Measurements from ENCODE around the gene RAPGEF2. TPM values are rescaled to one million over a fixed set of nuclear protein-coding genes. Genes with fewer than 3 reads are reported as not detected.

Gene RAPGEF2
- total and polyA plus RNA-seq, 2 donors (not counting 1 experiment from before 2014, with no cell fraction given), result 10.9 to 45.8 TPM

- Histone ChIP-seq H3K4me2 (replicated peaks; ENCODE audit: low read depth, low read length, poor library complexity, severe bottlenecking) (no peak overlapping the region), H4K20me1 (ENCODE audit: control insufficient read depth, insufficient read depth, low read length, poor library complexity, severe bottlenecking) (no peaks in the 10 kb centered on the region), H3K4me1 (ENCODE audit: control insufficient read depth in 2 of 2, insufficient read depth in 2 of 2, low read length in 2 of 2) (no peaks in the 10 kb centered on the region), H3K27me3 (replicated peaks in 1 of 4; ENCODE audit: control extremely low read depth in 1 of 4, control insufficient read depth in 3 of 4, insufficient read depth in 4 of 4, low read length in 3 of 4) (no peaks in the 10 kb centered on the region), H3K36me3 (replicated peaks in 1 of 2; ENCODE audit: control extremely low read depth in 1 of 2, control insufficient read depth in 1 of 2, extremely low read depth in 1 of 2, insufficient read depth in 2 of 2, low read length in 1 of 2) (no peaks in the 10 kb centered on the region), H3K79me2 (ENCODE audit: control insufficient read depth, insufficient read depth, low read length) (no peaks in the 10 kb centered on the region), H3K9me3 (ENCODE audit: control extremely low read depth in 1 of 3, control insufficient read depth in 2 of 3, insufficient read depth in 1 of 3, low read length in 2 of 3) (no peaks in the 10 kb centered on the region), H3K27ac (ENCODE audit: low read length in 2 of 2) (no peak overlapping the region), H3K4me3 (ENCODE audit: control extremely low read depth in 1 of 5, extremely low read depth in 1 of 5, insufficient read depth in 1 of 5, low read depth in 2 of 5, low read length in 4 of 5) (no peak overlapping the region), H2AFZ (ENCODE audit: insufficient read depth, low read depth, low read length, poor library complexity, severe bottlenecking) (no peak overlapping the region), H3K9ac (ENCODE audit: low read length) (no peak overlapping the region)
- Mint-ChIP-seq H3K9me3 (ENCODE audit: insufficient read depth) (no peaks in the 10 kb centered on the region), H3K4me3 (no peak overlapping the region), H3K27me3 (no peaks in the 10 kb centered on the region), H3K4me1 (no peaks in the 10 kb centered on the region), H3K27ac (no peak overlapping the region)
- no CpG with 5 or more reads among the region's 2 CpGs for WGBS (ENCODE audit: insufficient coverage)
- ChIA-PET POLR2A (no interaction called here), CTCF (no interaction called here)
- no peak for DNase-seq
- intact Hi-C loops (cut with micrococcal nuclease), result no loop called here
- no peak for ATAC-seq (ENCODE audit: low read depth)
- no peak for TF ChIP-seq EZH2 (IDR thresholded peaks at IDR 0.05; ENCODE audit: borderline replicate concordance, insufficient read depth, low read depth, low read length, poor library complexity, severe bottlenecking)
- no peak for TF ChIP-seq CTCF (IDR thresholded peaks at IDR 0.05)
Measured at GRCh38 chr4:159290321-159291030, 187.6 kb downstream of the RAPGEF2 start.

GRCh38 chr4:159291176-159291575 is 188.3 kb downstream of the RAPGEF2 start:
- Histone ChIP-seq H2AFZ (ENCODE audit: insufficient read depth, low read depth, low read length, poor library complexity, severe bottlenecking) (no peak overlapping the region), H3K27ac (ENCODE audit: low read length in 2 of 2) (no peak overlapping the region), H3K4me3 (ENCODE audit: control extremely low read depth in 1 of 5, extremely low read depth in 1 of 5, insufficient read depth in 1 of 5, low read depth in 2 of 5, low read length in 4 of 5) (no peak overlapping the region), H3K9ac (ENCODE audit: low read length) (no peak overlapping the region), H3K4me2 (replicated peaks; ENCODE audit: low read depth, low read length, poor library complexity, severe bottlenecking) (no peak overlapping the region), H3K27me3 (replicated peaks in 1 of 4; ENCODE audit: control extremely low read depth in 1 of 4, control insufficient read depth in 3 of 4, insufficient read depth in 4 of 4, low read length in 3 of 4) (no peaks in the 10 kb centered on the region), H3K36me3 (replicated peaks in 1 of 2; ENCODE audit: control extremely low read depth in 1 of 2, control insufficient read depth in 1 of 2, extremely low read depth in 1 of 2, insufficient read depth in 2 of 2, low read length in 1 of 2) (no peaks in the 10 kb centered on the region), H4K20me1 (ENCODE audit: control insufficient read depth, insufficient read depth, low read length, poor library complexity, severe bottlenecking) (no peaks in the 10 kb centered on the region), H3K79me2 (ENCODE audit: control insufficient read depth, insufficient read depth, low read length) (no peaks in the 10 kb centered on the region), H3K9me3 (ENCODE audit: control extremely low read depth in 1 of 3, control insufficient read depth in 2 of 3, insufficient read depth in 1 of 3, low read length in 2 of 3) (no peaks in the 10 kb centered on the region), H3K4me1 (ENCODE audit: control insufficient read depth in 2 of 2, insufficient read depth in 2 of 2, low read length in 2 of 2) (no peaks in the 10 kb centered on the region)
- no peaks in the 10 kb centered on the region for H3K27me3 Mint-ChIP-seq
- POLR2A ChIA-PET, result no interaction called here
- no peak for ATAC-seq (ENCODE audit: low read depth)
- no peaks in the 10 kb centered on the region for H3K4me1 Mint-ChIP-seq
- no peaks in the 10 kb centered on the region for H3K9me3 Mint-ChIP-seq (ENCODE audit: insufficient read depth)
- no peak for TF ChIP-seq EZH2 (IDR thresholded peaks at IDR 0.05; ENCODE audit: borderline replicate concordance, insufficient read depth, low read depth, low read length, poor library complexity, severe bottlenecking)
- TF ChIP-seq CTCF (IDR thresholded peaks at IDR 0.05), result no peak
- no peak overlapping the region for H3K4me3 Mint-ChIP-seq
- no peak overlapping the region for H3K27ac Mint-ChIP-seq
- intact Hi-C loops (cut with micrococcal nuclease), result no loop called here
- CTCF ChIA-PET, result no interaction called here
- 100% methylated on average over 1 of the region's 3 CpGs for WGBS (ENCODE audit: insufficient coverage)
- no peak for DNase-seq

All from B cell (primary cell).